ACHN (cell line): Measurements from ENCODE around the gene RBP5.

Experiments used
- DNase-seq: peaks from one replicate; pipeline ENCODE4 v3.0.0-alpha.2; 2015
- in situ Hi-C: cut with HindIII; loops from 2 replicates; pipeline ENCODE4 v1.10.0; 2017; ENCODE audit warnings: low sequenced_read_pairs, low pct_ligation_motif_present, low pct_unique_long_range_greater_than_20kb

RBP5 gene

GRCh38 chr12:7150841-7151240, 22.2 kb upstream of the RBP5 start:
- no peak for DNase-seq
- in situ Hi-C loops = no loop called here

- in situ Hi-C loops = no loop called here
- no peak for DNase-seq
These were observed 21.7 kb upstream of the RBP5 start for GRCh38 chr12:7150356-7150755.

GRCh38 chr12:7146906-7147305, 18.2 kb upstream of the RBP5 start:
- in situ Hi-C loops = no loop called here
- no peak for DNase-seq

GRCh38 chr12:7146228-7146627, 17.5 kb upstream of the RBP5 start:
- in situ Hi-C loops = no loop called here
- DNase-seq = no peak

- in situ Hi-C loops = no loop called here
- no peak for DNase-seq
These were observed 17.0 kb upstream of the RBP5 start for GRCh38 chr12:7145671-7146070.

- DNase-seq = peak; percentile 56
- in situ Hi-C loops = no loop called here
These were observed 15.9 kb upstream of the RBP5 start for GRCh38 chr12:7144414-7145120.

- in situ Hi-C loops = no loop called here
- no peak for DNase-seq
These were observed 14.9 kb upstream of the RBP5 start for GRCh38 chr12:7143564-7143963.

GRCh38 chr12:7142809-7143465, 14.2 kb upstream of the RBP5 start:
- in situ Hi-C loops = no loop called here
- DNase-seq = no peak

- DNase-seq = peak; percentile 70
- in situ Hi-C loops = no loop called here
These were observed 13.5 kb upstream of the RBP5 start for GRCh38 chr12:7142056-7142644.

- no peak for DNase-seq
- in situ Hi-C loops = no loop called here
These were observed 12.8 kb upstream of the RBP5 start for GRCh38 chr12:7141351-7142005.

GRCh38 chr12:7139200-7139599, 10.5 kb upstream of the RBP5 start:
- in situ Hi-C loops = no loop called here

GRCh38 chr12:7137908-7138307, 9.2 kb upstream of the RBP5 start:
- in situ Hi-C loops = no loop called here
- DNase-seq = no peak

More at GRCh38 chr12:7139200-7139599, 10.5 kb upstream of the RBP5 start:
- no peak for DNase-seq

GRCh38 chr12:7136676-7137075, 8.0 kb upstream of the RBP5 start:
- in situ Hi-C loops = no loop called here
- no peak for DNase-seq

GRCh38 chr12:7136071-7136470, 7.4 kb upstream of the RBP5 start:
- in situ Hi-C loops = no loop called here
- DNase-seq = no peak

- in situ Hi-C loops = no loop called here
- no peak for DNase-seq
These were observed 5.9 kb upstream of the RBP5 start for GRCh38 chr12:7134396-7135166.

GRCh38 chr12:7131502-7131866, 2.8 kb upstream of the RBP5 start:
- in situ Hi-C loops = no loop called here

GRCh38 chr12:7130701-7131501, 2.2 kb upstream of the RBP5 start:
- in situ Hi-C loops = no loop called here
- DNase-seq = peak; percentile 71

More at GRCh38 chr12:7131502-7131866, 2.8 kb upstream of the RBP5 start:
- DNase-seq = no peak
